SK-N-SH (cell line): ENCODE measurements around the gene SCN8A.

Source experiments
- CTCF ChIP-seq: fragments of 200-600 bp; sonication (generic); IDR thresholded peaks from 2 replicates; pipeline ENCODE4 v1.6.1; 2017; ENCODE audit warnings: antibody characterized with exemption, mild to moderate bottlenecking, moderate library complexity
- JUND ChIP-seq: IDR thresholded peaks from 2 replicates; pipeline ENCODE4 v1.4.0; 2012
- MAX ChIP-seq: IDR thresholded peaks from 2 replicates; pipeline ENCODE4 v1.4.0; 2012; ENCODE audit warnings: low read depth
- NFIC ChIP-seq: IDR thresholded peaks from 2 replicates; pipeline ENCODE4 v1.4.0; 2012; ENCODE audit warnings: borderline replicate concordance
- POLR2AphosphoS5 ChIP-seq: IDR thresholded peaks from 2 replicates; pipeline ENCODE4 v1.6.1; 2012; ENCODE audit warnings: low read depth, low read length
- RAD21 ChIP-seq: IDR thresholded peaks from 2 replicates; pipeline ENCODE4 v1.6.1; 2012; ENCODE audit warnings: mild to moderate bottlenecking, low read length
- RCOR1 ChIP-seq: fragments of 150-350 bp; IDR thresholded peaks from 2 replicates; pipeline ENCODE4 v1.6.1; 2017; ENCODE audit warnings: antibody characterized with exemption, low read length
- TAF1 ChIP-seq: IDR thresholded peaks from 2 replicates; pipeline ENCODE4 v1.6.1; 2012; ENCODE audit warnings: low read depth, mild to moderate bottlenecking, low read length, moderate library complexity, borderline replicate concordance
- TCF12 ChIP-seq: IDR thresholded peaks from 2 replicates; pipeline ENCODE4 v1.4.0; 2012
- USF2 ChIP-seq: fragments of 150-350 bp; IDR thresholded peaks from 2 replicates; pipeline ENCODE4 v1.6.1; 2017; ENCODE audit warnings: antibody characterized with exemption, low read length, low read depth, borderline replicate concordance
- ZBTB33 ChIP-seq: IDR thresholded peaks from 2 replicates; pipeline ENCODE4 v1.4.0; 2012; ENCODE audit warnings: low read depth, borderline replicate concordance

DNA sequence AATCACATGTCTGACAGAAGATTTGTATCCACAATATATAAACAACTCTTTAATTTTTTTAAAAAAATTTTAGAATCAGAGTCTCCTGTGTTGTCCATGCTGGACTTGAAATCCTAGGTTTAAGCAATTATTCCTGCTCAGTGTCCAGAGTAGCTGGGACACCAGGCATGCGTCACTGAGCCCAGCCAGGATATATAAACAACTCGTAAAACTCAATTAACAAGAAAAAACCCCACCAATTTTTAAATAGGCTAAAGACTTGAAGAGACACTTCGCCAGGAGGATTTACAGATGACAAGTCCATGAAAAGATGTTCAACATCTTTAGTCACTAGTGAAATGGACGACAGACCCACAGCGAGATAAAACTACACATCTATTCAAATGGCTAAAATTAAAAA lies 2.0 kb upstream of the SCN8A start:
- no peak for TF ChIP-seq TCF12
- TF ChIP-seq ZBTB33: no peak
- no peak for TF ChIP-seq CTCF
- TF ChIP-seq MAX: no peak
- no peak for TF ChIP-seq RAD21
- TF ChIP-seq TAF1: no peak
- no peak for TF ChIP-seq NFIC
- no peak for TF ChIP-seq RCOR1
- no peak for TF ChIP-seq JUND
- TF ChIP-seq USF2: no peak
- TF ChIP-seq POLR2AphosphoS5: no peak
